B cell (primary cell): ENCODE results near the gene GDPD3. TPM values are rescaled to one million over a fixed set of nuclear protein-coding genes. Genes with fewer than 3 reads are reported as not detected.

ENCODE experiments used
- ATAC-seq: fragments of 200-7000 bp; cut with Tn5 transposase; one replicate; pipeline ENCODE4 v1.10.0; 2021; ENCODE audit warnings: low read depth, mild to moderate bottlenecking, moderate number of reproducible peaks, moderate library complexity
- CTCF ChIA-PET: fragments of 350-600 bp; sonication (Branson Sonifier 250); formaldehyde crosslinking; loops from one replicate; lab custom pipeline; 2021; ENCODE audit warnings: antibody characterized with exemption, inconsistent platforms; lab: Charles Lee
- POLR2A ChIA-PET: fragments of 350-600 bp; sonication (Branson Sonifier 250); formaldehyde crosslinking; loops from one replicate; lab custom pipeline; 2021; ENCODE audit warnings: antibody characterized with exemption; lab: Charles Lee
- DNase-seq: peaks from one replicate; pipeline ENCODE4 v3.0.0; 2013
- H2AFZ ChIP-seq: 2 replicates; pipeline ENCODE4 v1.6.1; 2012; ENCODE audit warnings: mild to moderate bottlenecking, low read depth, low read length; ENCODE audit not compliant: insufficient read depth, poor library complexity, severe bottlenecking
- H3K27ac ChIP-seq, 2 donors: 1 replicate in 1 of 2; 2 replicates in 1 of 2; pipeline ENCODE4 v1.5.1; 2012 to 2013; ENCODE audit warnings: low read length in 2 of 2, mild to moderate bottlenecking in 2 of 2, moderate library complexity in 1 of 2
- H3K27me3 ChIP-seq, 4 experiments: fragments of 200-600 bp in 1 of 4; sonication (generic) in 1 of 4; replicated peaks in 1 of 4; 1 replicate in 2 of 4; 2 replicates in 2 of 4; pipeline versions ENCODE4 v1.6.1 to v1.7.0; 2013 to 2016; ENCODE audit warnings: low read length in 3 of 4, mild to moderate bottlenecking in 2 of 4, mixed read lengths in 1 of 4, moderate library complexity in 1 of 4; ENCODE audit not compliant: insufficient read depth in 4 of 4, control insufficient read depth in 3 of 4; ENCODE audit errors: control extremely low read depth in 1 of 4
- H3K36me3 ChIP-seq, 2 experiments: replicated peaks in 1 of 2; 1 replicate in 1 of 2; 2 replicates in 1 of 2; pipeline versions ENCODE4 v1.6.1 to v1.7.1; 2013; ENCODE audit warnings: low read length in 1 of 2; ENCODE audit not compliant: insufficient read depth in 2 of 2, control insufficient read depth in 1 of 2; ENCODE audit errors: control extremely low read depth in 1 of 2, extremely low read depth in 1 of 2
- H3K4me1 ChIP-seq, 2 donors: fragments of 200-600 bp in 1 of 2; sonication (generic) in 1 of 2; 1 replicate in 1 of 2; 2 replicates in 1 of 2; pipeline versions ENCODE4 v1.5.1 to v1.6.1; 2013 to 2017; ENCODE audit warnings: low read length in 2 of 2; ENCODE audit not compliant: control insufficient read depth in 2 of 2, insufficient read depth in 2 of 2
- H3K4me2 ChIP-seq: replicated peaks from 2 replicates; pipeline ENCODE3; 2012; ENCODE audit warnings: mild to moderate bottlenecking, low read depth, low read length; ENCODE audit not compliant: poor library complexity, severe bottlenecking
- H3K4me3 ChIP-seq, 5 experiments: fragments of 200-600 bp in 1 of 5; sonication (generic) in 1 of 5; 1 replicate in 3 of 5; 2 replicates in 2 of 5; pipeline versions ENCODE4 v1.5.1 to v1.7.0; 2011 to 2016; ENCODE audit warnings: low read length in 4 of 5, mild to moderate bottlenecking in 4 of 5, low read depth in 2 of 5, control low read depth in 1 of 5, moderate library complexity in 1 of 5; ENCODE audit not compliant: insufficient read depth in 1 of 5; ENCODE audit errors: control extremely low read depth in 1 of 5, extremely low read depth in 1 of 5
- H3K79me2 ChIP-seq: fragments of 200-600 bp; sonication (generic); one replicate; pipeline ENCODE4 v1.6.0; 2016; ENCODE audit warnings: low read length; ENCODE audit not compliant: control insufficient read depth, insufficient read depth
- H3K9ac ChIP-seq: fragments of 200-600 bp; sonication (generic); 2 replicates; pipeline ENCODE4 v1.6.1; 2017; ENCODE audit warnings: mild to moderate bottlenecking, low read length, moderate library complexity
- H3K9me3 ChIP-seq, 3 donors: one replicate each; pipeline versions ENCODE4 v1.6.1 to v1.7.1; 2013; ENCODE audit warnings: low read length in 2 of 3; ENCODE audit not compliant: control insufficient read depth in 2 of 3, insufficient read depth in 1 of 3; ENCODE audit errors: control extremely low read depth in 1 of 3
- H4K20me1 ChIP-seq: 2 replicates; pipeline ENCODE4 v1.6.0; 2012; ENCODE audit warnings: mild to moderate bottlenecking, low read length; ENCODE audit not compliant: insufficient read depth, control insufficient read depth, poor library complexity, severe bottlenecking
- H3K27ac Mint-ChIP-seq: one replicate; pipeline ENCODE4 v1.8.0; 2021; ENCODE audit warnings: mixed read lengths
- H3K27me3 Mint-ChIP-seq: one replicate; pipeline ENCODE4 v1.8.0; 2021; ENCODE audit warnings: mixed read lengths
- H3K4me1 Mint-ChIP-seq: one replicate; pipeline ENCODE4 v1.8.0; 2021; ENCODE audit warnings: mixed read lengths
- H3K4me3 Mint-ChIP-seq: one replicate; pipeline ENCODE4 v1.8.0; 2021; ENCODE audit warnings: mixed read lengths
- H3K9me3 Mint-ChIP-seq: one replicate; pipeline ENCODE4 v1.8.0; 2022; ENCODE audit warnings: mixed read lengths; ENCODE audit not compliant: insufficient read depth
- EZH2 ChIP-seq: IDR thresholded peaks from 2 replicates; pipeline ENCODE4 v1.6.1; 2012; ENCODE audit warnings: borderline replicate concordance, low read depth, mild to moderate bottlenecking, moderate library complexity, low read length; ENCODE audit not compliant: insufficient read depth, poor library complexity, severe bottlenecking
- WGBS: methylation state at CpG from one replicate; pipeline ENCODE4 v1.1.5; 2013; ENCODE audit warnings: missing lambda C conversion rate; ENCODE audit not compliant: insufficient coverage; 5-methylcytosine and 5-hydroxymethylcytosine counted together
- intact Hi-C: fragments of 100-400 bp; cut with micrococcal nuclease; formaldehyde crosslinking; loops from one replicate; pipeline ENCODE4 v1.10.0; 2022
- polyA plus RNA-seq: library from polyadenylated mRNA; depleted of rRNA; stranded (reverse); fragments of >200 nt; gene quantifications from 2 replicates; pipeline ENCODE4 v1.2.3, GENCODE V29; 2012
- total RNA-seq, 2 donors: library from RNA; stranded (reverse); fragments of 120-200 nt in 1 of 2; gene quantifications; 1 replicate in 1 of 2; 2 replicates in 1 of 2; pipeline versions ENCODE4 v1.2.3 to v1.2.4, GENCODE V29; 2013 to 2022
- TF ChIP-seq, protein P1 (sequence below): fragments of 200-600 bp; IDR thresholded peaks from one replicate; pipeline ENCODE4 v1.8.0; 2022; ENCODE audit warnings: antibody characterized with exemption, mild to moderate bottlenecking

The GDPD3 gene
- total and polyA plus RNA-seq, 2 donors (not counting 1 experiment from before 2014, with no cell fraction given), result 10.6 to 17.3 TPM

DNA sequence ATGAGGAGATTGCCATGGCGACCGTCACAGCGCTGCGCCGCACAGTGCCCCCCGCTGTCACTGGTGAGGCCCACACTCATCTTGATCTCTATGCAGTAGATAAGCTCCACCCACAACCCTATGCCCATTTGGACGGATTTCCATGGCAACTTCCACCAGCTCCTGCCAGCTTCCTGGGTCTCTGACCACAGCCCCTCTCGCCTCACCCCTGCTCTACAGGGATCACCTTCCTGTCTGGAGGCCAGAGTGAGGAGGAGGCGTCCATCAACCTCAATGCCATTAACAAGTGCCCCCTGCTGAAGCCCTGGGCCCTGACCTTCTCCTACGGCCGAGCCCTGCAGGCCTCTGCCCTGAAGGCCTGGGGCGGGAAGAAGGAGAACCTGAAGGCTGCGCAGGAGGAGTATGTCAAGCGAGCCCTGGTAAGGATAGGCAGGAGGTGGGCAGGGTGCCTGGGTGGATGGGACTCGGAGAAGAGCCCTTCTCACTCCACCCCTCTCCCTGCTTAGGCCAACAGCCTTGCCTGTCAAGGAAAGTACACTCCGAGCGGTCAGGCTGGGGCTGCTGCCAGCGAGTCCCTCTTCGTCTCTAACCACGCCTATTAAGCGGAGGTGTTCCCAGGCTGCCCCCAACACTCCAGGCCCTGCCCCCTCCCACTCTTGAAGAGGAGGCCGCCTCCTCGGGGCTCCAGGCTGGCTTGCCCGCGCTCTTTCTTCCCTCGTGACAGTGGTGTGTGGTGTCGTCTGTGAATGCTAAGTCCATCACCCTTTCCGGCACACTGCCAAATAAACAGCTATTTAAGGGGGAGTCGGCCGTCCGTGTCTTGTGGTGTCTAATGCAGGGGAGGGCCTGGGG is 43.5 kb downstream of the GDPD3 start:
- peaks cover 10 to 29% of the 10 kb centered on the region in 2 donors for H3K4me1 ChIP-seq
- DNase-seq (no peak), ATAC-seq (no peak)
- no peak overlapping the region for H3K9ac ChIP-seq
- no peaks in the 10 kb centered on the region for H3K9me3 Mint-ChIP-seq
- H4K20me1 ChIP-seq, result peaks cover 48% of the 10 kb centered on the region
- H2AFZ ChIP-seq, result no peak overlapping the region
- ChIA-PET CTCF (no interaction called here), POLR2A (interaction anchor here (0.6 to 1.3 kb wide), 2 partner anchors 114 to 304 kb away, joined by 3 to 5 read pairs; partner anchors contain the start of gene CORO1A)
- no peak overlapping the region for H3K4me3 ChIP-seq
- peaks cover 50% of the 10 kb centered on the region for H3K79me2 ChIP-seq
- intact Hi-C loops, result loop anchor here (10.0 kb wide), 2 partner anchors 305 to 625 kb away; partner anchors contain the start of genes MYL11, SRCAP and TBC1D10B
- no peak overlapping the region for H3K4me3 Mint-ChIP-seq
- 99% methylated on average over 12 of the region's 31 CpGs for WGBS
- TF ChIP-seq EZH2, result no peak
- peaks cover 15 to 55% of the 10 kb centered on the region in 2 experiments for H3K36me3 ChIP-seq
- peak overlapping the region; percentile 70 for H3K27ac Mint-ChIP-seq
- no peaks in the 10 kb centered on the region for H3K9me3 ChIP-seq
- no peaks in the 10 kb centered on the region for H3K27me3 ChIP-seq
- no peak overlapping the region for H3K4me2 ChIP-seq
- no peak overlapping the region for H3K27ac ChIP-seq
- H3K27me3 Mint-ChIP-seq, result no peaks in the 10 kb centered on the region
- peaks cover 27% of the 10 kb centered on the region for H3K4me1 Mint-ChIP-seq

DNA sequence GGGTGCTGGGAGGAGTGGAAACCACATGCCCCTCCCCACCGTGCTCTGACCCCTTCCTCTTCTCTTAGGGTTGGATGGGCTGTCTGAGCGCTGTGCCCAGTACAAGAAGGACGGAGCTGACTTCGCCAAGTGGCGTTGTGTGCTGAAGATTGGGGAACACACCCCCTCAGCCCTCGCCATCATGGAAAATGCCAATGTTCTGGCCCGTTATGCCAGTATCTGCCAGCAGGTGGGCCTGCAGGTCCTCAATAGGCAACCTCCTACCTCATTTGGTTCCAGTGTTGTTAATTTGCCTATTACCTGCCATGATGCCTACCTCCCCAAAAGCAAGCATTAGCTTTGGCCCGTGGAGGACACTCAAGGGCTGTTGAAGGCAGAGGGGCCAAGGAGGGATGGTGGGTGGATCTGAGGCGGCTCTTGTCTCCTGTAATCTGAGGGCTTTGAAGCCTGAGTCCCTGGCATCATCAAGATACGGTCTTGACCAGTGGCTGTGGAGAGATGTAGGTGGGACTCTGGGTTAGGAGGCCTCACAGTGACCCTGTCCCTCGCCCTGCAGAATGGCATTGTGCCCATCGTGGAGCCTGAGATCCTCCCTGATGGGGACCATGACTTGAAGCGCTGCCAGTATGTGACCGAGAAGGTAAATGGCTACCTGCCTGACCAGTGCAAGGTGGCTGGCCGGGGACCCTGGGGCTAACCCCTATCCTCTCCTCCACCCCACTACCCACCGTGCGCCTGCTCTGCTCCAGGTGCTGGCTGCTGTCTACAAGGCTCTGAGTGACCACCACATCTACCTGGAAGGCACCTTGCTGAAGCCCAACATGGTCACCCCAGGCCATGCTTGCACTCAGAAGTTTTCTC is 44.4 kb downstream of the GDPD3 start:
- POLR2A ChIA-PET, result interaction anchor here (1.3 kb wide), 1 partner anchor 114 kb away, joined by 3 read pairs; the partner anchor contains the start of gene CORO1A
- H2AFZ ChIP-seq, result no peak overlapping the region
- peak overlapping the region in 1 of 2 donors; percentile 9 for H3K27ac ChIP-seq
- H3K27me3 Mint-ChIP-seq, result no peaks in the 10 kb centered on the region
- intact Hi-C loops, result loop anchor here (10.0 kb wide), 2 partner anchors 306 to 626 kb away; partner anchors contain the start of genes MYL11, SRCAP and TBC1D10B
- no peak overlapping the region for H3K4me3 ChIP-seq
- H3K4me1 Mint-ChIP-seq, result peaks cover 26% of the 10 kb centered on the region
- H3K9me3 Mint-ChIP-seq, result no peaks in the 10 kb centered on the region
- H3K4me1 ChIP-seq, result peaks cover 10 to 32% of the 10 kb centered on the region in 2 donors
- no peak for ATAC-seq
- WGBS, result 91% methylated on average over 16 of the region's 17 CpGs
- H3K9me3 ChIP-seq, result no peaks in the 10 kb centered on the region
- H3K4me3 Mint-ChIP-seq, result peak overlapping the region; percentile 41
- peaks cover 15 to 55% of the 10 kb centered on the region in 2 experiments for H3K36me3 ChIP-seq
- peaks cover 50% of the 10 kb centered on the region for H3K79me2 ChIP-seq
- peak; percentile 72 for DNase-seq
- no peak for TF ChIP-seq EZH2
- TF ChIP-seq, protein P1, sequence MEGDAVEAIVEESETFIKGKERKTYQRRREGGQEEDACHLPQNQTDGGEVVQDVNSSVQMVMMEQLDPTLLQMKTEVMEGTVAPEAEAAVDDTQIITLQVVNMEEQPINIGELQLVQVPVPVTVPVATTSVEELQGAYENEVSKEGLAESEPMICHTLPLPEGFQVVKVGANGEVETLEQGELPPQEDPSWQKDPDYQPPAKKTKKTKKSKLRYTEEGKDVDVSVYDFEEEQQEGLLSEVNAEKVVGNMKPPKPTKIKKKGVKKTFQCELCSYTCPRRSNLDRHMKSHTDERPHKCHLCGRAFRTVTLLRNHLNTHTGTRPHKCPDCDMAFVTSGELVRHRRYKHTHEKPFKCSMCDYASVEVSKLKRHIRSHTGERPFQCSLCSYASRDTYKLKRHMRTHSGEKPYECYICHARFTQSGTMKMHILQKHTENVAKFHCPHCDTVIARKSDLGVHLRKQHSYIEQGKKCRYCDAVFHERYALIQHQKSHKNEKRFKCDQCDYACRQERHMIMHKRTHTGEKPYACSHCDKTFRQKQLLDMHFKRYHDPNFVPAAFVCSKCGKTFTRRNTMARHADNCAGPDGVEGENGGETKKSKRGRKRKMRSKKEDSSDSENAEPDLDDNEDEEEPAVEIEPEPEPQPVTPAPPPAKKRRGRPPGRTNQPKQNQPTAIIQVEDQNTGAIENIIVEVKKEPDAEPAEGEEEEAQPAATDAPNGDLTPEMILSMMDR, result peak; percentile 68
- CTCF ChIA-PET, result interaction anchor here (3.4 kb wide), 1 partner anchor 23 kb away, joined by 18 read pairs; the partner anchor contains the start of gene TBX6
- no peaks in the 10 kb centered on the region for H3K27me3 ChIP-seq
- peak overlapping the region; percentile 70 for H3K27ac Mint-ChIP-seq
- H3K4me2 ChIP-seq, result no peak overlapping the region
- no peak overlapping the region for H3K9ac ChIP-seq
- peaks cover 48% of the 10 kb centered on the region for H4K20me1 ChIP-seq
